HG03095 (cell line): ENCODE results near the gene RAB26.
"Not testable (repeated sequence)": the region's sequence is repeated elsewhere in the genome, so short reads cannot be mapped to it uniquely, and the experiment has no call there.

Experiments
- ATAC-seq: cut with Tn5 transposase; IDR thresholded peaks from one replicate; pipeline ENCODE4 v1.9.1; 2021; ENCODE audit warnings: moderate library complexity; ENCODE audit not compliant: unreplicated experiment

The RAB26 gene

GRCh38 chr16:2116428-2116827 is 32.0 kb upstream of the RAB26 start:
- ATAC-seq = not testable (repeated sequence)

- ATAC-seq = not testable (repeated sequence)
Measured at GRCh38 chr16:2117341-2117740, 31.1 kb upstream of the RAB26 start.

- ATAC-seq = not testable (repeated sequence)
Measured at GRCh38 chr16:2117960-2118722, 30.3 kb upstream of the RAB26 start.

GRCh38 chr16:2121325-2121724 is 27.1 kb upstream of the RAB26 start:
- not testable (repeated sequence) for ATAC-seq

- no peak for ATAC-seq
Measured at GRCh38 chr16:2121853-2122252, 26.6 kb upstream of the RAB26 start.

- ATAC-seq = no peak
Measured at GRCh38 chr16:2122429-2122828, 26.0 kb upstream of the RAB26 start.

GRCh38 chr16:2122934-2123683 is 25.3 kb upstream of the RAB26 start:
- not testable (repeated sequence) for ATAC-seq

- not testable (repeated sequence) for ATAC-seq
Measured at GRCh38 chr16:2123706-2124376, 24.6 kb upstream of the RAB26 start.

GRCh38 chr16:2124377-2124693 is 24.1 kb upstream of the RAB26 start:
- not testable (repeated sequence) for ATAC-seq

- ATAC-seq = not testable (repeated sequence)
Measured at GRCh38 chr16:2124694-2125444, 23.6 kb upstream of the RAB26 start.

GRCh38 chr16:2125609-2126008 is 22.8 kb upstream of the RAB26 start:
- ATAC-seq = not testable (repeated sequence)

- not testable (repeated sequence) for ATAC-seq
Measured at GRCh38 chr16:2126161-2126743, 22.2 kb upstream of the RAB26 start.

- ATAC-seq = not testable (repeated sequence)
Measured at GRCh38 chr16:2126928-2127556, 21.4 kb upstream of the RAB26 start.

- ATAC-seq = not testable (repeated sequence)
Measured at GRCh38 chr16:2127630-2128280, 20.7 kb upstream of the RAB26 start.

GRCh38 chr16:2129251-2129650 is 19.2 kb upstream of the RAB26 start:
- not testable (repeated sequence) for ATAC-seq

GRCh38 chr16:2129890-2130447 is 18.5 kb upstream of the RAB26 start:
- ATAC-seq = not testable (repeated sequence)

GRCh38 chr16:2133797-2134196 is 14.6 kb upstream of the RAB26 start:
- not testable (repeated sequence) for ATAC-seq

GRCh38 chr16:2135071-2135470 is 13.4 kb upstream of the RAB26 start:
- not testable (repeated sequence) for ATAC-seq

GRCh38 chr16:2135770-2136490 is 12.5 kb upstream of the RAB26 start, which contains the start of gene PKD1:
Gene PKD1, minus strand, starts transcription at chr16:2135898. Its CDS starts 209 bp downstream, at chr16:2135689.
- not testable (repeated sequence) for ATAC-seq
